GM12878 (cell line): Measurements from ENCODE around the gene SRSF3. TPM values are rescaled to one million over a fixed set of nuclear protein-coding genes. Genes with fewer than 3 reads are reported as not detected.

Experiments
- ATAC-seq: fragments of 200-7000 bp; cut with Tn5 transposase; 3 replicates; pipeline ENCODE4 v1.9.1; 2020; ENCODE audit warnings: mild to moderate bottlenecking, moderate library complexity
- BruUV-seq: library from RNA; stranded (reverse); fragments of 400-500 nt; replicated peaks from 2 replicates; lab custom pipeline; 2021; lab: Mats Ljungman, UMichigan
- CTCF ChIA-PET: fragments of 300-600 bp; sonication (Branson Sonifier 250); formaldehyde crosslinking; extraction: SDS; loops from one replicate; lab custom pipeline; 2021; ENCODE audit warnings: inconsistent platforms; lab: Yijun Ruan, JAX
- POLR2A ChIA-PET: fragments of 350-600 bp; formaldehyde crosslinking; extraction: SDS; loops from one replicate; lab custom pipeline; 2021; ENCODE audit warnings: inconsistent platforms; lab: Charles Lee
- RAD21 ChIA-PET: fragments of 300-600 bp; sonication (Branson Sonifier 250); formaldehyde crosslinking; loops from one replicate; lab custom pipeline; 2023; ENCODE audit warnings: antibody characterized with exemption; ENCODE audit not compliant: unreplicated experiment; lab: Charles Lee
- SMC1A ChIA-PET: fragments of 300-600 bp; sonication (Branson Sonifier 250); formaldehyde crosslinking; loops from one replicate; lab custom pipeline; 2023; ENCODE audit not compliant: unreplicated experiment, uncharacterized antibody; lab: Charles Lee
- DNase-seq: peaks from one replicate; pipeline ENCODE4 v3.0.0-alpha.2; 2011; ENCODE audit warnings: low read depth, low spot score
- FAIRE-seq: peaks from 3 replicates; lab custom pipeline; 2011; peaks lifted over from hg19 to GRCh38; lab: Jason Lieb, UNC
- H2AFZ ChIP-seq: 2 replicates; pipeline ENCODE4 v1.6.0; 2011; ENCODE audit warnings: low read depth, low read length, control low read depth; ENCODE audit not compliant: control insufficient read depth
- H3K27ac ChIP-seq: 2 replicates; pipeline ENCODE4 v1.5.1; 2011; ENCODE audit warnings: control low read depth; ENCODE audit not compliant: control insufficient read depth, insufficient read depth
- H3K27me3 ChIP-seq, 2 experiments: replicated peaks in 1 of 2; 2 replicates each; pipeline versions ENCODE4 v1.6.0 to v1.6.1; 2011; ENCODE audit warnings: low read length in 1 of 2; ENCODE audit not compliant: control insufficient read depth in 2 of 2, insufficient read depth in 2 of 2
- H3K36me3 ChIP-seq, 2 experiments: 2 replicates each; pipeline ENCODE4 v1.5.1; 2011; ENCODE audit warnings: low read length in 1 of 2; ENCODE audit not compliant: control insufficient read depth in 2 of 2, insufficient read depth in 2 of 2
- H3K4me1 ChIP-seq: 2 replicates; pipeline ENCODE4 v1.6.1; 2011; ENCODE audit warnings: mild to moderate bottlenecking, low read length, moderate library complexity, mixed read lengths; ENCODE audit not compliant: control insufficient read depth, insufficient read depth
- H3K4me2 ChIP-seq: 2 replicates; pipeline ENCODE4 v1.6.0; 2011; ENCODE audit warnings: control low read depth; ENCODE audit not compliant: control insufficient read depth, insufficient read depth
- H3K4me3 ChIP-seq: fragments of 200-600 bp; sonication (generic); 2 replicates; pipeline ENCODE4 v1.5.1; 2016
- H3K79me2 ChIP-seq: 2 replicates; pipeline ENCODE4 v1.6.0; 2011; ENCODE audit warnings: low read length; ENCODE audit not compliant: control insufficient read depth, insufficient read depth
- H3K9ac ChIP-seq: 2 replicates; pipeline ENCODE4 v1.8.0; 2011; ENCODE audit warnings: low read length, control low read depth, mixed read lengths; ENCODE audit not compliant: control insufficient read depth, insufficient read depth
- H3K9me3 ChIP-seq: replicated peaks from 3 replicates; pipeline ENCODE4 v1.5.1; 2011; ENCODE audit warnings: mild to moderate bottlenecking, low read length; ENCODE audit not compliant: control insufficient read depth, insufficient read depth
- H4K20me1 ChIP-seq: 2 replicates; pipeline ENCODE4 v1.6.0; 2011; ENCODE audit not compliant: control insufficient read depth, insufficient read depth
- HDAC6 ChIP-seq: fragments of 200-600 bp; sonication (generic); IDR thresholded peaks from one replicate; pipeline ENCODE4 v1.8.0; 2017; ENCODE audit warnings: antibody characterized with exemption; ENCODE audit not compliant: unreplicated experiment
- KDM1A ChIP-seq: fragments of 200-600 bp; sonication (generic); IDR thresholded peaks from 2 replicates; pipeline ENCODE4 v1.6.1; 2016; ENCODE audit warnings: borderline replicate concordance
- PAX8 ChIP-seq: fragments of 450-650 bp; IDR thresholded peaks from 2 replicates; pipeline ENCODE4 v1.6.1; 2017; ENCODE audit warnings: mild to moderate bottlenecking, moderate library complexity
- POLR2A ChIP-seq: IDR thresholded peaks from 2 replicates; pipeline ENCODE4 v1.6.1; 2011; ENCODE audit warnings: low read depth, mild to moderate bottlenecking, low read length
- POLR2AphosphoS2 ChIP-seq: IDR thresholded peaks from 2 replicates; pipeline ENCODE4 v1.6.1; 2011; ENCODE audit warnings: low read depth, mild to moderate bottlenecking, low read length, improper control_type of control experiment, moderate library complexity
- RAD51 ChIP-seq: fragments of 450-650 bp; IDR thresholded peaks from 2 replicates; pipeline ENCODE4 v1.6.1; 2016; ENCODE audit warnings: moderate library complexity, mild to moderate bottlenecking, inconsistent platforms
- SMAD5 ChIP-seq: IDR thresholded peaks from 2 replicates; pipeline ENCODE4 v1.6.1; 2016; ENCODE audit warnings: antibody characterized with exemption, low read depth
- WGBS: methylation state at CpG from one replicate; pipeline ENCODE4 v1.1.6; 2016; ENCODE audit warnings: low lambda C conversion rate; ENCODE audit not compliant: insufficient replicate concordance, insufficient coverage; ENCODE audit errors: missing lambda C conversion rate; 5-methylcytosine and 5-hydroxymethylcytosine counted together
- in situ Hi-C: fragments of 300-500 bp; cut with MboI; formaldehyde crosslinking; loops from 9 replicates; pipeline ENCODE4 v1.14.3; 2018; ENCODE audit warnings: mixed read lengths
- intact Hi-C: fragments of 100-400 bp; cut with micrococcal nuclease; formaldehyde crosslinking; loops from one replicate; pipeline ENCODE4 v1.14.2; 2022; ENCODE audit not compliant: unreplicated experiment
- polyA plus RNA-seq, 11 experiments: library from polyadenylated mRNA; depleted of rRNA in 4 of 11; unstranded in 6 of 11; stranded (reverse) in 5 of 11; fragments of >200 nt; fragmentation: Nextera tagmentation in 4 of 11; fragmentation: Illumina TruSeq in 1 of 11; extraction: Ambion mirVana in 4 of 11; extraction: Trizol in 1 of 11; gene quantifications; 1 replicate in 1 of 11; 2 replicates in 10 of 11; pipeline versions ENCODE4 v1.2.1 to v1.2.3, GENCODE V29; 2011 to 2016; ENCODE audit warnings: inconsistent platforms in 2 of 11, missing spikeins in 2 of 11, low read depth in 1 of 11
- total RNA-seq, 4 experiments: library from RNA; depleted of rRNA in 3 of 4; stranded (reverse); fragments of >200 nt in 3 of 4; fragmentation: Illumina TruSeq in 1 of 4; extraction: Trizol in 1 of 4; gene quantifications; 2 replicates each; pipeline versions ENCODE4 v1.2.1 to v1.2.3, GENCODE V29; 2013 to 2021
- TF ChIP-seq, protein P1 (sequence below), 3 experiments: IDR thresholded peaks in 2 of 3; conservative IDR thresholded peaks in 1 of 3; 2 replicates each; pipeline ENCODE4 v1.5.1; 2011; ENCODE audit warnings: low read depth in 3 of 3, low read length in 3 of 3, mild to moderate bottlenecking in 3 of 3, control low read depth in 2 of 3, moderate library complexity in 2 of 3, inconsistent platforms in 1 of 3, mixed read lengths in 1 of 3; ENCODE audit not compliant: control insufficient read depth in 2 of 3, insufficient read depth in 1 of 3; ENCODE audit errors: extremely low read depth in 1 of 3

Gene SRSF3
- total and polyA plus RNA-seq, 10 of the 15 experiments (the other 5 are each of a cell fraction or from before 2014, with no cell fraction given), result 195 to 1,377 (median 493) TPM

DNA sequence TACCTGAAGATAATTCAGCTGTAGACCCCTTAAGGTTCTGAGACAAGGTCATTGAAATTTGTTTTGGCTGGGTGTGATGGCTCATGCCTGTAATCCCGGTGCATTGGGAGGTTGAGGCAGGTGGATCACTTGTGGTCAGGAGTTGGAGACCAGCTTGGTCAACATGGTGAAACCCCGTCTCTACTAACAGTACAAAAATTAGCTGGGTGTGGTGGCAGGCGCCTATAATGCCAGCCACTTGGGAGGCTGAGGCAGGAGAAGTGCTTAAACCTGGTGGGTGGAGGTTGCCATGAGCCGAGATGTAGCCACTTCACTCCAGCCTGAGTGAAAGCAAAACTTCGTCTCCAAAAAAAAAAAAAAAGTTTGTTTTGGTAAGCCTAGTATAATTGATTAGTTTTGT lies 11.0 kb downstream of the SRSF3 start:
- no peak overlapping the region for H3K27ac ChIP-seq

DNA sequence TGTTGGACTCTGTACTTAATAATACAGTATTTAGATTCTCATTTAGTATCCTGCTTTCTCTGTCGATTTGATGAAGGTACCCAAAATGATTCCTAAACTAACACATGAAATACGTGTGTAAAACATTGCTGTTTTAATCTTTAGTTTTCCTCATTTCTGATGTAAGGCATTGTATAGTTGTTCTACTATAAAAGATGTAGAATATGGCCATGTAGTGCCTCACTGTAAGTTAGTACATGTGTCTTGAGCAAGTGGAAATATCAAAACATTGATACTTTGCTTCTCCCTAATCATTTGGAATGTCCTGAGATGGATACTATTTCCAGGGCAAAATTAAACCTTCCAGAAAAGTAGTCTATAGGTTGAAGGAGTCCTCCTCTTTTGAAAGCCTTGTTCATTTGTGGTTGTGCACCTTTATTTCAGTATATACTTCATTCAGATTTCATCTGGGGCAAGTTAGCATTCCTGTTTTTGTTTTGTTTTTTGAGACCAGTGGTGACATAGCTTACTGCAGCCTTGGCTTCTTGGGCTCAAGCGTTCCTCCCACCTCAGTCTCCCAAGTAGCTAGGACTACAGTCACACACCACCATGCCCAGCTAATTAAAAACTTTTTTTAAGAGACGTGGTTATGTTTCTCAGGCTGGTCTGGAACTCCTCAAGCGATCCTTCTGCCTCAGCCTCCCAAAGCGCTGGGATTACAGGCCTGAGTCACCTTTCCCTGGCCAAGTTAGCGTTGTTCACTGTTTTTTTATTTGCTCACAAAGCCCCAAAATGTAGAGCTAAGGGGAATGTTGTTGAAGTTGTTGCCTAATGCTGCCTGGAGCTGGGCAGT lies 11.6 kb downstream of the SRSF3 start:
- no peak for TF ChIP-seq RAD51
- TF ChIP-seq POLR2A, result peak; percentile 49; the same call in 1 of the 2 replicates
- peak; percentile 66; the same call in 1 of the 2 replicates for TF ChIP-seq SMAD5
- peak; percentile 65; the same call in 1 of the 2 replicates for TF ChIP-seq POLR2AphosphoS2
- TF ChIP-seq HDAC6, result no peak
- TF ChIP-seq, protein P1, sequence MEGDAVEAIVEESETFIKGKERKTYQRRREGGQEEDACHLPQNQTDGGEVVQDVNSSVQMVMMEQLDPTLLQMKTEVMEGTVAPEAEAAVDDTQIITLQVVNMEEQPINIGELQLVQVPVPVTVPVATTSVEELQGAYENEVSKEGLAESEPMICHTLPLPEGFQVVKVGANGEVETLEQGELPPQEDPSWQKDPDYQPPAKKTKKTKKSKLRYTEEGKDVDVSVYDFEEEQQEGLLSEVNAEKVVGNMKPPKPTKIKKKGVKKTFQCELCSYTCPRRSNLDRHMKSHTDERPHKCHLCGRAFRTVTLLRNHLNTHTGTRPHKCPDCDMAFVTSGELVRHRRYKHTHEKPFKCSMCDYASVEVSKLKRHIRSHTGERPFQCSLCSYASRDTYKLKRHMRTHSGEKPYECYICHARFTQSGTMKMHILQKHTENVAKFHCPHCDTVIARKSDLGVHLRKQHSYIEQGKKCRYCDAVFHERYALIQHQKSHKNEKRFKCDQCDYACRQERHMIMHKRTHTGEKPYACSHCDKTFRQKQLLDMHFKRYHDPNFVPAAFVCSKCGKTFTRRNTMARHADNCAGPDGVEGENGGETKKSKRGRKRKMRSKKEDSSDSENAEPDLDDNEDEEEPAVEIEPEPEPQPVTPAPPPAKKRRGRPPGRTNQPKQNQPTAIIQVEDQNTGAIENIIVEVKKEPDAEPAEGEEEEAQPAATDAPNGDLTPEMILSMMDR (IDR thresholded peaks at IDR 0.05 in 2 of 3, conservative IDR thresholded peaks at IDR 0.05 in 1 of 3; ENCODE audit: control insufficient read depth in 2 of 3, extremely low read depth in 1 of 3, insufficient read depth in 1 of 3, low read depth in 3 of 3, low read length in 3 of 3), result 0 out of 6 replicates have a peak, but pooled peaks of 1 of the 3 experiments have one; percentile 7
- TF ChIP-seq PAX8, result no peak
- ATAC-seq (peak; percentile 19), DNase-seq (no peak), FAIRE-seq (no peak)
- H3K36me3 ChIP-seq, result peaks cover 18 to 62% of the 10 kb centered on the region in 2 experiments
- peaks cover 42% of the 10 kb centered on the region for H3K79me2 ChIP-seq
- no peaks in the 10 kb centered on the region; the same call in 1 of the 2 replicates for H4K20me1 ChIP-seq
- no peak overlapping the region for H3K9ac ChIP-seq
- 89% methylated on average over 7 of the region's 7 CpGs for WGBS
- SMC1A ChIA-PET, result interaction anchor here (1.0 to 5.2 kb wide), 5 partner anchors 7 to 152 kb away, joined by 3 to 50 read pairs (median 4); no protein-coding TSS in a partner anchor
- H3K4me1 ChIP-seq, result no peaks in the 10 kb centered on the region
- no peak overlapping the region for H3K4me3 ChIP-seq
- intact Hi-C loops (no loop called here), in situ Hi-C loops (no loop called here)
- H3K27ac ChIP-seq, result no peak overlapping the region
- RAD21 ChIA-PET, result interaction anchor here (0.7 to 2.1 kb wide), 5 partner anchors 8 to 119 kb away, joined by 3 to 9 read pairs (median 4); no protein-coding TSS in a partner anchor
- no TSS peak for BruUV-seq
- CTCF ChIA-PET, result interaction anchor here (0.6 to 2.0 kb wide), 7 partner anchors 9 to 182 kb away, joined by 3 to 9 read pairs (median 6); no protein-coding TSS in a partner anchor
- no peaks in the 10 kb centered on the region for H3K9me3 ChIP-seq
- POLR2A ChIA-PET, result interaction anchor here (0.6 to 1.8 kb wide), 5 partner anchors 7 to 98 kb away, joined by 4 to 6 read pairs (median 4); no protein-coding TSS in a partner anchor
- H3K4me2 ChIP-seq, result no peak overlapping the region
- no peak overlapping the region for H2AFZ ChIP-seq
- no peaks in the 10 kb centered on the region for H3K27me3 ChIP-seq

More for the DNA sequence above, 11.0 kb downstream of the SRSF3 start:
- no peak overlapping the region for H3K4me2 ChIP-seq
- DNase-seq (no peak), FAIRE-seq (no peak), ATAC-seq (peak; percentile 5)
- 37% methylated on average over 4 of the region's 5 CpGs for WGBS
- TF ChIP-seq POLR2A (peak; percentile 29; the same call in 1 of the 2 replicates), KDM1A (no peak)
- ChIA-PET SMC1A (interaction anchor here (0.6 kb wide), 1 partner anchor 177 kb away, joined by 3 read pairs; no protein-coding TSS in a partner anchor), RAD21 (interaction anchor here (2.1 kb wide), 1 partner anchor 10 kb away, joined by 9 read pairs; no protein-coding TSS in a partner anchor), CTCF (interaction anchor here (1.0 kb wide), 1 partner anchor 10 kb away, joined by 4 read pairs; no protein-coding TSS in a partner anchor), POLR2A (no interaction called here)
- H4K20me1 ChIP-seq, result peaks cover 3% of the 10 kb centered on the region
- H3K9me3 ChIP-seq, result no peaks in the 10 kb centered on the region
- H3K4me1 ChIP-seq, result no peaks in the 10 kb centered on the region
- BruUV-seq, result no TSS peak
- in situ Hi-C loops (no loop called here), intact Hi-C loops (no loop called here)
- no peak overlapping the region for H3K9ac ChIP-seq
- H3K4me3 ChIP-seq, result no peak overlapping the region
- H3K36me3 ChIP-seq, result peaks cover 16 to 61% of the 10 kb centered on the region in 2 experiments
- peaks cover 48% of the 10 kb centered on the region for H3K79me2 ChIP-seq
- no peak overlapping the region for H2AFZ ChIP-seq
- H3K27me3 ChIP-seq, result no peaks in the 10 kb centered on the region
